ENCODE results near the gene RINL. TPM values are rescaled to one million over a fixed set of nuclear protein-coding genes. Genes with fewer than 3 reads are reported as not detected.

The RINL gene
- total RNA-seq, 1 experiment from 2014 or later: 14.5 TPM

DNA sequence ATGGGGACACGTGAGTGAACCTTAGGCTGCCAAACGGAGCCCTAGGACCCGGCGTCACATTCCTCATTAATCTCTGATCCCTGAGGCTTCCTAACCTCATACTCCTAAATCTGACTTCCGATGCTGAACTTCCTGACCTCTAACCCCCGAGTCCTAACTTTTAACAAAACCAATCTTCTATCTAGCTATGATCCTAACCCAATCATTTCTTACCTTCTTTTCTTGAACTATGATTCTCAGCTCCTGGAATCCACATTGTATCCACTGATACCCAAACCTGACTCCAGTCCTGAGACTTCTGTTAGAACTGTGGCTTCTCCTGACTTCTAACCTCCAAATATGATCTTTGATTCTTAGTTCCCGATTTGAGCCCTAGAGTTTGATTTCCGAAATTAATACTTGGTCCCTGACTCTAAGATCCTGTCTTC is 22.1 kb upstream of the RINL start (continued):
- TF ChIP-seq, protein P1, sequence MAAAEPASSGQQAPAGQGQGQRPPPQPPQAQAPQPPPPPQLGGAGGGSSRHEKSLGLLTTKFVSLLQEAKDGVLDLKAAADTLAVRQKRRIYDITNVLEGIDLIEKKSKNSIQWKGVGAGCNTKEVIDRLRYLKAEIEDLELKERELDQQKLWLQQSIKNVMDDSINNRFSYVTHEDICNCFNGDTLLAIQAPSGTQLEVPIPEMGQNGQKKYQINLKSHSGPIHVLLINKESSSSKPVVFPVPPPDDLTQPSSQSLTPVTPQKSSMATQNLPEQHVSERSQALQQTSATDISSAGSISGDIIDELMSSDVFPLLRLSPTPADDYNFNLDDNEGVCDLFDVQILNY (CRISPR knock-in tag; IDR thresholded peaks at IDR 0.05): no peak
- TF ChIP-seq TEAD4 (CRISPR knock-in tag; IDR thresholded peaks at IDR 0.05) (no peak), HMGA2 (CRISPR knock-in tag; IDR thresholded peaks at IDR 0.05) (no peak), ZNF671 (CRISPR knock-in tag; IDR thresholded peaks at IDR 0.05) (no peak), NR3C1 (CRISPR knock-in tag; conservative IDR thresholded peaks at IDR 0.05; ENCODE audit: low read depth) (no peak), ZMAT4 (CRISPR knock-in tag; IDR thresholded peaks at IDR 0.05) (no peak)

DNA sequence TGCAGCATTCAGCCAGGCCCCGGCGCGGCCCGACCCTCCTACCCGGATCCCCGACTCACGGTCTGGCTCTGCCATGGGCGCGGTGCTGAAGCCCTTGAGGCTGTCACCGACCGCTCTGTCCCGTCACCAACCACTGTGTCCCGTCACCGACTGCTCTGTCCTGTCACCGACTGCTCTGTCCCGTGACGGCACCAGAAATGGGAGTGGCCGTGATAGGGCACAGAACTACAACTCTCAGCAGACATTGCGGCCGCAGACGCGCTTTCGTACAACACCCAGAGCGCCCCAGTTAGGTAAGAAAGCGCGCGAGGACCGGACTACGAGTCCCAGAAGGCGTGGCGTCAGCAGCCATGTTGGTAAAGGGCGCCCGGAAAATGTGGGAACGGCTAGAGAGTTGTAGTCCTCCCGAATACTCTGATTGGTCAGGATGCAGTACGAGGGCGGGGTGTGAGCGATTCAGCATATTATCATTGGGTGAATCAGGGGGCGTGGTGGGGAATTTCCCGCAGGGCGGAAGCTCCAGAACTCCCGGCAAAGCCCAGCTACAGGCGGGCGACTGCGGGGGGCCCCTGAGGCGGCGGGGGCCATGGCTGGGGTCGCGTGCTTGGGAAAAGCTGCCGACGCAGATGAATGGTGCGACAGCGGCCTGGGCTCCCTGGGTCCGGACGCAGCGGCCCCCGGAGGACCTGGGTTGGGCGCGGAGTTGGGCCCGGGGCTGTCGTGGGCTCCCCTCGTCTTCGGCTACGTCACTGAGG is 21.5 kb upstream of the RINL start, which contains the start of the genes NFKBIB and SIRT2:
NFKBIB (plus strand) TSS at position 523 of the 755 bp plus-strand sequence; CDS start at position 587, 64 bp downstream.
SIRT2 (minus strand) TSS at position 172 of the 755 bp plus-strand sequence; CDS start at position 75, 97 bp downstream.
- ATAC-seq (peak; percentile 97), DNase-seq (ENCODE audit: low spot score) (peak; percentile 99)
- Mint-ChIP-seq H3K27me3 (ENCODE audit: low read depth) (peaks cover 24% of the 10 kb centered on the region), H3K27ac (peak within 1 kb of the TSS; percentile 94), H3K4me3 (peak within 1 kb of the TSS; percentile 87), H3K4me1 (peaks cover 12% of the 10 kb centered on the region), H3K9me3 (peaks cover 4% of the 10 kb centered on the region; the same call in 1 of the 2 replicates), H3K36me3 (no peaks in the 10 kb centered on the region; the same call in 1 of the 2 replicates)
- CTCF ChIA-PET: interaction anchor here (0.5 to 3.0 kb wide), 17 partner anchors 10 to 497 kb away, joined by 3 to 32 read pairs (median 3); partner anchors contain the start of genes CCER2, FAM98C, MRPS12 and RINL
- POLR2A ChIA-PET: interaction anchor here (1.0 to 1.4 kb wide), 6 partner anchors 9 to 51 kb away, joined by 3 to 11 read pairs (median 4); partner anchors contain the start of gene CCER2
- TF ChIP-seq AFF4 (CRISPR knock-in tag; IDR thresholded peaks at IDR 0.05; ENCODE audit: borderline replicate concordance): no peak
- TF ChIP-seq HMGA2 (CRISPR knock-in tag; IDR thresholded peaks at IDR 0.05): no peak
- TF ChIP-seq TEAD4 (CRISPR knock-in tag; IDR thresholded peaks at IDR 0.05): no peak
- TF ChIP-seq, protein P2, sequence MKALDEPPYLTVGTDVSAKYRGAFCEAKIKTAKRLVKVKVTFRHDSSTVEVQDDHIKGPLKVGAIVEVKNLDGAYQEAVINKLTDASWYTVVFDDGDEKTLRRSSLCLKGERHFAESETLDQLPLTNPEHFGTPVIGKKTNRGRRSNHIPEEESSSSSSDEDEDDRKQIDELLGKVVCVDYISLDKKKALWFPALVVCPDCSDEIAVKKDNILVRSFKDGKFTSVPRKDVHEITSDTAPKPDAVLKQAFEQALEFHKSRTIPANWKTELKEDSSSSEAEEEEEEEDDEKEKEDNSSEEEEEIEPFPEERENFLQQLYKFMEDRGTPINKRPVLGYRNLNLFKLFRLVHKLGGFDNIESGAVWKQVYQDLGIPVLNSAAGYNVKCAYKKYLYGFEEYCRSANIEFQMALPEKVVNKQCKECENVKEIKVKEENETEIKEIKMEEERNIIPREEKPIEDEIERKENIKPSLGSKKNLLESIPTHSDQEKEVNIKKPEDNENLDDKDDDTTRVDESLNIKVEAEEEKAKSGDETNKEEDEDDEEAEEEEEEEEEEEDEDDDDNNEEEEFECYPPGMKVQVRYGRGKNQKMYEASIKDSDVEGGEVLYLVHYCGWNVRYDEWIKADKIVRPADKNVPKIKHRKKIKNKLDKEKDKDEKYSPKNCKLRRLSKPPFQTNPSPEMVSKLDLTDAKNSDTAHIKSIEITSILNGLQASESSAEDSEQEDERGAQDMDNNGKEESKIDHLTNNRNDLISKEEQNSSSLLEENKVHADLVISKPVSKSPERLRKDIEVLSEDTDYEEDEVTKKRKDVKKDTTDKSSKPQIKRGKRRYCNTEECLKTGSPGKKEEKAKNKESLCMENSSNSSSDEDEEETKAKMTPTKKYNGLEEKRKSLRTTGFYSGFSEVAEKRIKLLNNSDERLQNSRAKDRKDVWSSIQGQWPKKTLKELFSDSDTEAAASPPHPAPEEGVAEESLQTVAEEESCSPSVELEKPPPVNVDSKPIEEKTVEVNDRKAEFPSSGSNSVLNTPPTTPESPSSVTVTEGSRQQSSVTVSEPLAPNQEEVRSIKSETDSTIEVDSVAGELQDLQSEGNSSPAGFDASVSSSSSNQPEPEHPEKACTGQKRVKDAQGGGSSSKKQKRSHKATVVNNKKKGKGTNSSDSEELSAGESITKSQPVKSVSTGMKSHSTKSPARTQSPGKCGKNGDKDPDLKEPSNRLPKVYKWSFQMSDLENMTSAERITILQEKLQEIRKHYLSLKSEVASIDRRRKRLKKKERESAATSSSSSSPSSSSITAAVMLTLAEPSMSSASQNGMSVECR (CRISPR knock-in tag; IDR thresholded peaks at IDR 0.05; ENCODE audit: borderline replicate concordance): 0 out of 2 replicates have a peak, but pooled peaks have one; percentile 22
- no peak for TF ChIP-seq IRF1 (CRISPR knock-in tag; IDR thresholded peaks at IDR 0.05)
- TF ChIP-seq EMX1 (CRISPR knock-in tag; IDR thresholded peaks at IDR 0.05): no peak
- no peak for TF ChIP-seq NFATC4 (CRISPR knock-in tag; IDR thresholded peaks at IDR 0.05)
- TF ChIP-seq FOXP4 (CRISPR knock-in tag; IDR thresholded peaks at IDR 0.05): peak; percentile 51; the same call in 1 of the 2 replicates
- TF ChIP-seq MAX (CRISPR knock-in tag; IDR thresholded peaks at IDR 0.05): peak; percentile 53
- no peak for TF ChIP-seq IRF2 (CRISPR knock-in tag; IDR thresholded peaks at IDR 0.05; ENCODE audit: borderline replicate concordance, low read depth)
- TF ChIP-seq ZNF121 (CRISPR knock-in tag; IDR thresholded peaks at IDR 0.05): peak; percentile 100
- TF ChIP-seq FOXJ3 (CRISPR knock-in tag; IDR thresholded peaks at IDR 0.05; ENCODE audit: borderline replicate concordance): no peak
- TF ChIP-seq ATF2 (CRISPR knock-in tag; IDR thresholded peaks at IDR 0.05; ENCODE audit: borderline replicate concordance, low read depth): no peak
- TF ChIP-seq ESRRA (CRISPR knock-in tag; IDR thresholded peaks at IDR 0.05; ENCODE audit: borderline replicate concordance): no peak
- no peak for TF ChIP-seq KAT7 (CRISPR knock-in tag; IDR thresholded peaks at IDR 0.05; ENCODE audit: borderline replicate concordance)
- TF ChIP-seq ZNF263 (CRISPR knock-in tag; IDR thresholded peaks at IDR 0.05; ENCODE audit: low read depth): peak; percentile 29; the same call in 1 of the 2 replicates

Data from WTC11 (cell line).